Gastrocnemius medialis (tissue), 4 donors: Measurements from ENCODE around the gene PLA2G4D.

Experiments used
- POLR2A ChIP-seq, 2 donors: fragments of 450-650 bp; IDR thresholded peaks; one replicate each; pipeline ENCODE4 v1.6.1; 2017; ENCODE audit warnings: antibody characterized with exemption in 2 of 2, mild to moderate bottlenecking in 2 of 2, moderate library complexity in 2 of 2
- TF ChIP-seq, protein P1 (sequence below), 5 experiments: fragments of 450-650 bp in 3 of 5; fragments of 200-600 bp in 2 of 5; sonication (generic) in 2 of 5; IDR thresholded peaks in 4 of 5; conservative IDR thresholded peaks in 1 of 5; 1 replicate in 4 of 5; 2 replicates in 1 of 5; pipeline ENCODE4 v1.5.1; 2016 to 2019; ENCODE audit warnings: antibody characterized with exemption in 5 of 5, mild to moderate bottlenecking in 3 of 5, moderate library complexity in 3 of 5

DNA sequence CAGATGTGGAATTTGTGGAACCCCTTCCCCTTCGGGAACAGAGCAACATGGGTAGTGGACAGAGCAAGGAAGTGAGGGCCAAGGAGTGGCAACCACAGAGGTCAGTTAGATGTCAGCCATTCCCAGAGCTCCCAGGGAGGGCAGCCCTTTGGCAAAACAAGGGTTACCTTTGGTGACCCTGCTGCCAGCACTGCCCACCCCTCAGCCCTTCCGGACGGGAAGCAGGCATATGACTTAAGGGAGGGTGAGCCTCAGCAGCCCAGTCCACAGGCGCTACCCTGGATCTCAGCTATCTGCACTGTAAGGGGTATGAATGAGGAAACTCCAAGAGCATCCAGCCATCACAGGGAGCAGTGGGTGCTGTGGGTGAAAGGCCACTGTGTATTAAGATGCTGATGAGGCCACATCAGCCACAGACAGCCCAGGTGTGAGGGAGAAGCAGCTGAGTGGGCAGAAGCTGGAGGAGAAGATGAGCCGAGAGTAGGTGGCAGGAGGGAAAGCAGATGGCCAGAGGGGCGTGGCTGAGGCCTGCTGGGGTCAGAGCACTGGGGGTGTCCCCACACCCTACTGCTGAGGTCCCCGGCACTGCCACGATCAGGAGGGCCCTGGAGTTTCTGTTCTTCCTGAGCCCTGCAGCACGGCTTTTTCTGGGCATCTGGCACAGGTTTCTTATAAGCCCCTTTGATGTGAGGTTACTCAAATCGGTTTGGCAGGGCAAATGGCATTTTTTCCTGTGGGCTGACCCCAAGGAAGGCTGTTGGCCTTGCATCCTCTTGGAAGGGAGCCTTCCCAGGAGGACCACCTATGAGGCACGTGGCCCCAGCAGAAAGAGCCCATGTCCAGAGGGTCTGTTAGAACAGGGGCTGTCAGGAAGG, 6.2 kb downstream of the PLA2G4D start:
- TF ChIP-seq POLR2A (IDR thresholded peaks at IDR 0.05) = no peak
- TF ChIP-seq, protein P1, sequence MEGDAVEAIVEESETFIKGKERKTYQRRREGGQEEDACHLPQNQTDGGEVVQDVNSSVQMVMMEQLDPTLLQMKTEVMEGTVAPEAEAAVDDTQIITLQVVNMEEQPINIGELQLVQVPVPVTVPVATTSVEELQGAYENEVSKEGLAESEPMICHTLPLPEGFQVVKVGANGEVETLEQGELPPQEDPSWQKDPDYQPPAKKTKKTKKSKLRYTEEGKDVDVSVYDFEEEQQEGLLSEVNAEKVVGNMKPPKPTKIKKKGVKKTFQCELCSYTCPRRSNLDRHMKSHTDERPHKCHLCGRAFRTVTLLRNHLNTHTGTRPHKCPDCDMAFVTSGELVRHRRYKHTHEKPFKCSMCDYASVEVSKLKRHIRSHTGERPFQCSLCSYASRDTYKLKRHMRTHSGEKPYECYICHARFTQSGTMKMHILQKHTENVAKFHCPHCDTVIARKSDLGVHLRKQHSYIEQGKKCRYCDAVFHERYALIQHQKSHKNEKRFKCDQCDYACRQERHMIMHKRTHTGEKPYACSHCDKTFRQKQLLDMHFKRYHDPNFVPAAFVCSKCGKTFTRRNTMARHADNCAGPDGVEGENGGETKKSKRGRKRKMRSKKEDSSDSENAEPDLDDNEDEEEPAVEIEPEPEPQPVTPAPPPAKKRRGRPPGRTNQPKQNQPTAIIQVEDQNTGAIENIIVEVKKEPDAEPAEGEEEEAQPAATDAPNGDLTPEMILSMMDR (IDR thresholded peaks at IDR 0.05 in 4 of 5, conservative IDR thresholded peaks at IDR 0.05 in 1 of 5) = no peak
